ENCODE measurements around the gene KCNMB3.

DNA sequence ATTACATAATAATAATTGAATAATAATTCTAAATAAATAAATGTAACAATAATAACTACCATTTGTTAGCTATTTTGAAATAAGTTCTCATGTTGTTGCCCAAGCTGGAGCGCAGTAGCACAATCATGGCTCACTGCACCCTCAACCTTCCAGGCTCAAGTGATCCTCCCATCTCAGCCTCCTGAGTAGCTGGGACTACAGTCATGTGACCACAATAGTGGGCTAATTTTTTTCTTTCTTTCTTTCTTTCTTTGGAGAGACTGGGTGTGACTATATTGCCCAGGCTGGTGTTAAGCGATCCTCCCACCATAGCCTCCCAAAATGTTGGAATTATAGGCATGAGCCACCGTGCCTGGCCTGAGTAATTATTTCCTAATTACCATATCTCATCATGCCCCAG, 30.9 kb upstream of the KCNMB3 start:
- TF ChIP-seq, protein P1, sequence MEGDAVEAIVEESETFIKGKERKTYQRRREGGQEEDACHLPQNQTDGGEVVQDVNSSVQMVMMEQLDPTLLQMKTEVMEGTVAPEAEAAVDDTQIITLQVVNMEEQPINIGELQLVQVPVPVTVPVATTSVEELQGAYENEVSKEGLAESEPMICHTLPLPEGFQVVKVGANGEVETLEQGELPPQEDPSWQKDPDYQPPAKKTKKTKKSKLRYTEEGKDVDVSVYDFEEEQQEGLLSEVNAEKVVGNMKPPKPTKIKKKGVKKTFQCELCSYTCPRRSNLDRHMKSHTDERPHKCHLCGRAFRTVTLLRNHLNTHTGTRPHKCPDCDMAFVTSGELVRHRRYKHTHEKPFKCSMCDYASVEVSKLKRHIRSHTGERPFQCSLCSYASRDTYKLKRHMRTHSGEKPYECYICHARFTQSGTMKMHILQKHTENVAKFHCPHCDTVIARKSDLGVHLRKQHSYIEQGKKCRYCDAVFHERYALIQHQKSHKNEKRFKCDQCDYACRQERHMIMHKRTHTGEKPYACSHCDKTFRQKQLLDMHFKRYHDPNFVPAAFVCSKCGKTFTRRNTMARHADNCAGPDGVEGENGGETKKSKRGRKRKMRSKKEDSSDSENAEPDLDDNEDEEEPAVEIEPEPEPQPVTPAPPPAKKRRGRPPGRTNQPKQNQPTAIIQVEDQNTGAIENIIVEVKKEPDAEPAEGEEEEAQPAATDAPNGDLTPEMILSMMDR (IDR thresholded peaks at IDR 0.05; ENCODE audit: low read length), result no peak
- no peak for TF ChIP-seq EZH2phosphoT487 (IDR thresholded peaks at IDR 0.05; ENCODE audit: low read length)
